PC-9 (cell line): Measurements from ENCODE around the gene MYBPH.

Experiments
- EZH2 ChIP-seq: fragments of 200-600 bp; sonication (generic); IDR thresholded peaks from 2 replicates; pipeline ENCODE4 v1.8.0; 2017; ENCODE audit warnings: antibody characterized with exemption, low read depth
- TF ChIP-seq, protein P1 (sequence below): fragments of 200-600 bp; sonication (generic); conservative IDR thresholded peaks from 2 replicates; pipeline ENCODE4 v1.6.1; 2017; ENCODE audit warnings: mixed run types, antibody characterized with exemption, mild to moderate bottlenecking, moderate library complexity

DNA sequence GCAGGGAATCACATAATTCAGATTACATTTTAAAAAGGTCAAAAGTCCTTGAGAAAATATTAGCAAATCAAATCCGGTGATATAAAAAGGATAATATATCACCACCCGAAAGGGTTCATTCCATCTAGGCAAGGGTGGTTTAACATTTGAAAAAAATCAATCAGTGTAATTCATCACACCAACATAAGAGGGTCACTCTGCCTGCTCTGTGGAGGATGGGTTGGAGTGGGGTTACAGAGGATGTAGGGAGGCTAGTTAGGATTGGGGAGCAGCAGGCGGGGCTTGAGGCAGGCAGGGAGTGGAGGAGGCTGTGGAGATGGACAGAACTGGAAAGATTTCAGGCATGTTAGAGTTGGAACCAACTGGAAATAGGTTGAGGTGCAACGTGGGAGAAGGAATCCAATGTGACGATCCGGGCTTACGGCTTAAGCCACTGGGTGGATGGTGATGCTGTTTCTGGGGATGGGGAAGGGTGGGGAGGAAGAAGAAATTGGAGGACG lies 35.6 kb downstream of the MYBPH start:
- TF ChIP-seq, protein P1, sequence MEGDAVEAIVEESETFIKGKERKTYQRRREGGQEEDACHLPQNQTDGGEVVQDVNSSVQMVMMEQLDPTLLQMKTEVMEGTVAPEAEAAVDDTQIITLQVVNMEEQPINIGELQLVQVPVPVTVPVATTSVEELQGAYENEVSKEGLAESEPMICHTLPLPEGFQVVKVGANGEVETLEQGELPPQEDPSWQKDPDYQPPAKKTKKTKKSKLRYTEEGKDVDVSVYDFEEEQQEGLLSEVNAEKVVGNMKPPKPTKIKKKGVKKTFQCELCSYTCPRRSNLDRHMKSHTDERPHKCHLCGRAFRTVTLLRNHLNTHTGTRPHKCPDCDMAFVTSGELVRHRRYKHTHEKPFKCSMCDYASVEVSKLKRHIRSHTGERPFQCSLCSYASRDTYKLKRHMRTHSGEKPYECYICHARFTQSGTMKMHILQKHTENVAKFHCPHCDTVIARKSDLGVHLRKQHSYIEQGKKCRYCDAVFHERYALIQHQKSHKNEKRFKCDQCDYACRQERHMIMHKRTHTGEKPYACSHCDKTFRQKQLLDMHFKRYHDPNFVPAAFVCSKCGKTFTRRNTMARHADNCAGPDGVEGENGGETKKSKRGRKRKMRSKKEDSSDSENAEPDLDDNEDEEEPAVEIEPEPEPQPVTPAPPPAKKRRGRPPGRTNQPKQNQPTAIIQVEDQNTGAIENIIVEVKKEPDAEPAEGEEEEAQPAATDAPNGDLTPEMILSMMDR = no peak
- no peak for TF ChIP-seq EZH2
